Loucy (cell line): ENCODE results near the gene OSBPL1A.

Source experiments
- H2AFZ ChIP-seq: fragments of 200-600 bp; sonication (generic); 2 replicates; pipeline ENCODE4 v1.6.0; 2016; ENCODE audit warnings: antibody characterized with exemption, mild to moderate bottlenecking, low read length, moderate library complexity
- H3F3A ChIP-seq: fragments of 200-600 bp; 2 replicates; pipeline ENCODE4 v1.6.0; 2016; ENCODE audit warnings: antibody characterized with exemption, low read depth, mild to moderate bottlenecking
- H3K27me3 ChIP-seq: fragments of 200-600 bp; sonication (generic); 2 replicates; pipeline ENCODE4 v1.6.1; 2014; ENCODE audit warnings: low read length, mild to moderate bottlenecking; ENCODE audit not compliant: insufficient read depth, poor library complexity, severe bottlenecking
- H3K36me3 ChIP-seq: fragments of 200-600 bp; sonication (generic); 2 replicates; pipeline ENCODE4 v1.6.1; 2016; ENCODE audit warnings: low read length; ENCODE audit not compliant: insufficient read depth
- H3K4me1 ChIP-seq: fragments of 200-600 bp; sonication (generic); 2 replicates; pipeline ENCODE4 v1.5.1; 2014; ENCODE audit warnings: low read length, mild to moderate bottlenecking; ENCODE audit not compliant: insufficient read depth, poor library complexity, severe bottlenecking
- H3K4me2 ChIP-seq: fragments of 200-600 bp; sonication (generic); 2 replicates; pipeline ENCODE4 v1.6.0; 2014; ENCODE audit warnings: antibody characterized with exemption, low read length, low read depth, mild to moderate bottlenecking; ENCODE audit not compliant: poor library complexity, severe bottlenecking
- H3K4me3 ChIP-seq: fragments of 200-600 bp; sonication (generic); 2 replicates; pipeline ENCODE4 v1.5.1; 2014; ENCODE audit warnings: low read length, mild to moderate bottlenecking, mixed read lengths; ENCODE audit not compliant: poor library complexity, severe bottlenecking
- H3K79me2 ChIP-seq: fragments of 200-600 bp; sonication (generic); 2 replicates; pipeline ENCODE4 v1.6.1; 2014; ENCODE audit warnings: low read length; ENCODE audit not compliant: insufficient read depth
- H3K9ac ChIP-seq: fragments of 200-600 bp; sonication (generic); 2 replicates; pipeline ENCODE4 v1.6.0; 2014; ENCODE audit warnings: mild to moderate bottlenecking, low read depth, low read length, moderate library complexity; ENCODE audit not compliant: poor library complexity, severe bottlenecking
- H3K9me2 ChIP-seq: fragments of 200-600 bp; sonication (generic); replicated peaks from 2 replicates; pipeline ENCODE4 v1.6.1; 2016; ENCODE audit warnings: low read depth, low read length, mixed read lengths
- H3K9me3 ChIP-seq: fragments of 200-600 bp; sonication (generic); 2 replicates; pipeline ENCODE4 v1.6.1; 2014; ENCODE audit warnings: mild to moderate bottlenecking, antibody characterized with exemption, low read length, low read depth; ENCODE audit not compliant: insufficient read depth
- H4K20me1 ChIP-seq: fragments of 200-600 bp; sonication (generic); 2 replicates; pipeline ENCODE4 v1.6.0; 2014; ENCODE audit warnings: antibody characterized with exemption, low read length, mild to moderate bottlenecking; ENCODE audit not compliant: insufficient read depth, poor library complexity, severe bottlenecking
- CTCF ChIP-seq: fragments of 200-600 bp; sonication (generic); conservative IDR thresholded peaks from 2 replicates; pipeline ENCODE4 v1.5.1; 2014; ENCODE audit warnings: mild to moderate bottlenecking, antibody characterized with exemption, low read length
- EZH2phosphoT487 ChIP-seq: fragments of 200-600 bp; IDR thresholded peaks from 2 replicates; pipeline ENCODE4 v1.6.1; 2018; ENCODE audit warnings: antibody characterized with exemption, mild to moderate bottlenecking, moderate library complexity, borderline replicate concordance

Gene OSBPL1A

GRCh38 chr18:24234330-24234729 is 163.3 kb downstream of the OSBPL1A start:
- Histone ChIP-seq H3K36me3 (peaks cover 4% of the 10 kb centered on the region; the same call in 1 of the 2 replicates), H3K4me3 (no peak overlapping the region), H3K9me3 (no peaks in the 10 kb centered on the region), H3F3A (no peaks in the 10 kb centered on the region), H3K27me3 (no peaks in the 10 kb centered on the region), H3K4me1 (no peaks in the 10 kb centered on the region), H2AFZ (no peak overlapping the region), H3K9me2 (no peaks in the 10 kb centered on the region), H4K20me1 (no peaks in the 10 kb centered on the region), H3K9ac (no peak overlapping the region), H3K79me2 (no peaks in the 10 kb centered on the region), H3K4me2 (no peak overlapping the region)
- TF ChIP-seq EZH2phosphoT487 (no peak), CTCF (no peak)

DNA sequence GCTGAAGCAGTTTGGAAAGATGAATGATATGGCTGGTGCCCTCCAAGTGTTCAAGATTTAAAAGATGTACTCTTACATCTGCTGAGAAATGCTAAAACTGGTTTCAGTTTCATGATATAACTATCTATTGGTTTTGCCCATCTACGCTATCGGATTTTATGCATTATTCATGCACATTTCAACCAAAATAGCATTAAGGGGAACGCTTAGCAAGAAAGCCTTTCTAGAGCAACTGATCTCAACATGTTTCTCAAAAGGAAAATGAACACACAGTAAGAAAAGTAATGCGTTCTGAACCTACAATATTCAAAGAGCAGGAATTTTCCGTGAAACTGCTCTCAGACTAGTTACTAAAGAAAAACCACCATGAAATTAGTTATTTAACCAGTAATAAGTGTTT is 164.8 kb downstream of the OSBPL1A start:
- TF ChIP-seq CTCF = no peak
- TF ChIP-seq EZH2phosphoT487 = no peak
- H3K4me3 ChIP-seq = no peak overlapping the region
- H3K36me3 ChIP-seq = peaks cover 2% of the 10 kb centered on the region; the same call in 1 of the 2 replicates
- no peak overlapping the region for H2AFZ ChIP-seq
- no peaks in the 10 kb centered on the region for H4K20me1 ChIP-seq
- H3K4me2 ChIP-seq = no peak overlapping the region
- no peaks in the 10 kb centered on the region for H3K4me1 ChIP-seq
- no peaks in the 10 kb centered on the region for H3K9me2 ChIP-seq
- H3K9ac ChIP-seq = no peak overlapping the region
- no peaks in the 10 kb centered on the region for H3K9me3 ChIP-seq
- H3F3A ChIP-seq = no peaks in the 10 kb centered on the region
- H3K79me2 ChIP-seq = no peaks in the 10 kb centered on the region
- H3K27me3 ChIP-seq = no peaks in the 10 kb centered on the region

DNA sequence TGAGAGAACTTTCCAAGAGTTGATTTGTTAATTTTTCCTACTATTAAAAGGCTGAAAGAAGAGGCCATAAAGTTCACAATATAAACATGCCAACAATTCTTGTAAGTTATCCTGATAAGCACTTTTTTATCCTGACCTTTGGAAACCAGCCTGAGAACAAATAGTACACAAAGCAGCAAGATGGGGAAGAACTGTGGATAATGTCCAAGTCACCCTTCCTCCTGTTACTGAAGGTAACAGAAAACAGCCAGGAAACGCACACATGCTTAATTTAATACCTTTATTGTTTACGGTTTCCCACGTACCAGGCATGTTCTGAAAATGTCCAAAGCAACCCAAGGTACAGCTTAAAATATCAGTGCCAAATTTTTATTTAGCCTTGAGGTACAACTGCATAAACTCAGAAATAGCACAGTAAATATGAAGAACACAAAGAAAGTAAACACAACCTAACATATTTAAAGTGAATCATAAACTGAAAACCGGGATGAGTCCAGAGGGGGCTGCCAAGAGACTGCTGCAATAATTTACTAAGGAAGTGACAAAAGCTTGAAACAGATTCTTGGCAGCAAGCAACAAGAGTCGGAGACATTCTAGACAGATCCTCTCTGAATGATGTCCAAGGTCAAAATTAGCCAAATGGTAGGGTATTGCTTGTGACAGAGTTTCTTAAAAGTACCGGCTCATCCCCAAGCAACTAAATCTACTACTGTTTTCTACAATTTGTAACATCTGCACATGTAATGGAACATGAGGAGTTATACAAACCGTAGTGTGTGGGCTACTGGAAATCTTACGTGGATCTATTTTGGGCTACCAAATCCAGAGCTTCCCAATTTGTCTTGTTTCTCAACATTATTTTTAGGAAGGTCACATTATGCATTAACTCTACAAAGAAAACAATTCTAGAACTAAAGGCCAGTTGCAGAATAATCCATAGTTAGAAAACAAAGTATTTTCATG is 165.6 kb downstream of the OSBPL1A start:
- no peaks in the 10 kb centered on the region for H3K4me1 ChIP-seq
- no peaks in the 10 kb centered on the region for H3K79me2 ChIP-seq
- H2AFZ ChIP-seq = no peak overlapping the region
- no peak for TF ChIP-seq CTCF
- TF ChIP-seq EZH2phosphoT487 = no peak
- H3K27me3 ChIP-seq = no peaks in the 10 kb centered on the region
- no peaks in the 10 kb centered on the region for H3F3A ChIP-seq
- no peak overlapping the region for H3K9ac ChIP-seq
- H4K20me1 ChIP-seq = no peaks in the 10 kb centered on the region
- H3K9me2 ChIP-seq = no peaks in the 10 kb centered on the region
- no peaks in the 10 kb centered on the region for H3K36me3 ChIP-seq
- H3K4me3 ChIP-seq = no peak overlapping the region
- H3K9me3 ChIP-seq = no peaks in the 10 kb centered on the region
- H3K4me2 ChIP-seq = no peak overlapping the region
